Spleen (tissue), 11 donors: ENCODE data around the gene ADGRV1. TPM values are rescaled to one million over a fixed set of nuclear protein-coding genes. Genes with fewer than 3 reads are reported as not detected.

Experiments used
- DNase-seq: peaks from one replicate; pipeline ENCODE4 v3.0.0-alpha.2; 2020
- H3K27ac ChIP-seq, 8 donors: fragments of 200-600 bp; sonication (generic) in 7 of 8; 1 replicate in 4 of 8; 2 replicates in 4 of 8; pipeline versions ENCODE4 v1.5.0 to v1.8.0; 2016 to 2021; ENCODE audit warnings: inconsistent platforms in 4 of 8, mild to moderate bottlenecking in 4 of 8, moderate library complexity in 1 of 8
- H3K27me3 ChIP-seq, 7 donors: fragments of 200-600 bp; sonication (generic) in 6 of 7; replicated peaks in 1 of 7; 1 replicate in 4 of 7; 2 replicates in 3 of 7; pipeline versions ENCODE4 v1.5.0 to v1.8.0; 2016 to 2021; ENCODE audit warnings: inconsistent platforms in 3 of 7, mild to moderate bottlenecking in 1 of 7
- H3K36me3 ChIP-seq, 6 donors: fragments of 200-600 bp; sonication (generic) in 5 of 6; 1 replicate in 4 of 6; 2 replicates in 2 of 6; pipeline versions ENCODE4 v1.5.0 to v1.8.0; 2016 to 2021; ENCODE audit warnings: inconsistent platforms in 2 of 6
- H3K4me1 ChIP-seq, 6 donors: fragments of 200-600 bp; sonication (generic) in 5 of 6; 1 replicate in 3 of 6; 2 replicates in 3 of 6; pipeline versions ENCODE4 v1.5.0 to v1.8.0; 2016 to 2021; ENCODE audit warnings: inconsistent platforms in 3 of 6
- H3K4me3 ChIP-seq, 8 donors: fragments of 200-600 bp; sonication (generic) in 7 of 8; 1 replicate in 4 of 8; 2 replicates in 4 of 8; pipeline versions ENCODE4 v1.5.0 to v1.8.0; 2016 to 2021; ENCODE audit warnings: inconsistent platforms in 4 of 8, mild to moderate bottlenecking in 4 of 8, moderate library complexity in 2 of 8
- H3K9me3 ChIP-seq, 8 donors: fragments of 200-600 bp; sonication (generic) in 7 of 8; 1 replicate in 4 of 8; 2 replicates in 4 of 8; pipeline versions ENCODE4 v1.5.0 to v1.8.0; 2016 to 2021; ENCODE audit warnings: inconsistent platforms in 4 of 8
- CTCF ChIP-seq, 11 experiments: fragments of 200-600 bp in 7 of 11; fragments of 450-650 bp in 4 of 11; sonication (generic) in 4 of 11; IDR thresholded peaks in 8 of 11; conservative IDR thresholded peaks in 3 of 11; 1 replicate in 7 of 11; 2 replicates in 4 of 11; pipeline versions ENCODE4 v1.4.0 to v1.8.0; 2016 to 2021; ENCODE audit warnings: antibody characterized with exemption in 11 of 11, inconsistent platforms in 4 of 11, mild to moderate bottlenecking in 1 of 11
- POLR2A ChIP-seq, 3 donors: fragments of 450-650 bp; IDR thresholded peaks; one replicate each; pipeline ENCODE4 v1.5.1; 2017; ENCODE audit warnings: antibody characterized with exemption in 3 of 3, mild to moderate bottlenecking in 1 of 3
- POLR2AphosphoS5 ChIP-seq, 3 donors: sonication (generic); formaldehyde crosslinking; IDR thresholded peaks; one replicate each; pipeline ENCODE4 v1.5.1; 2017; ENCODE audit warnings: antibody characterized with exemption in 3 of 3
- WGBS, 5 donors: extraction: QIAGEN DNeasy Blood & Tissue Kit in 3 of 5; methylation state at CpG; one replicate each; pipeline versions ENCODE4 v1.1.5 to v1.1.7; 2013 to 2018; 5-methylcytosine and 5-hydroxymethylcytosine counted together
- intact Hi-C: fragments of 100-400 bp; cut with DNase I; formaldehyde crosslinking; loops from one replicate; pipeline ENCODE4 v1.15.0; 2023; ENCODE audit warnings: low total_unique reads
- polyA plus RNA-seq, 3 donors: library from polyadenylated mRNA; stranded (reverse); fragments of 200-250 nt; gene quantifications; one replicate each; pipeline ENCODE4 v1.2.1, GENCODE V29; 2013
- total RNA-seq, 7 donors: library from RNA; depleted of rRNA in 3 of 7; stranded (reverse); fragments of >200 nt in 3 of 7; fragmentation: NEBNext Ultra II Directional in 4 of 7; extraction: Animal tissue kit (Norgen Biotek cat#: 25700) in 4 of 7; gene quantifications; one replicate each; pipeline versions ENCODE4 v1.1.0 to v1.2.1, GENCODE V29; 2016 to 2021
- donor health status: healthy with polysubstance abuse.
- donor health status: DM: no; HTN: no; CAD: no; lungs with moderate emphysema.
- donor health status: DM: no; HTN: no; CAD: no.
- donor health status: Bipolar disorder and iron deficiency.
- donor health status: healthy.
- donor health status: DM: no; HTN: no; CAD: no.
- donor health status: DM: yes; HTN: yes; CAD: no.

ADGRV1 gene
- total and polyA plus RNA-seq, 10 donors = 0.08 to 0.69 (median 0.28) TPM; not detected in 3

- no peaks in the 10 kb centered on the region for H3K36me3 ChIP-seq
- H3K4me1 ChIP-seq = no peaks in the 10 kb centered on the region
- no peaks in the 10 kb centered on the region for H3K27me3 ChIP-seq
- no peak for DNase-seq
- no peak overlapping the region for H3K27ac ChIP-seq
- no peak overlapping the region for H3K4me3 ChIP-seq
- intact Hi-C loops = no loop called here
- TF ChIP-seq POLR2AphosphoS5 (IDR thresholded peaks at IDR 0.05) (no peak), CTCF (IDR thresholded peaks at IDR 0.05 in 8 of 11, conservative IDR thresholded peaks at IDR 0.05 in 3 of 11) (no peak), POLR2A (IDR thresholded peaks at IDR 0.05) (no peak)
- H3K9me3 ChIP-seq = no peaks in the 10 kb centered on the region
- WGBS, 5 donors = 83 to 98% (median 94%) methylated on average over 2 of the region's 2 CpGs
Measured at GRCh38 chr5:91069364-91069763, 510.8 kb downstream of the ADGRV1 start.

- no peak for DNase-seq
- intact Hi-C loops = no loop called here
- Histone ChIP-seq H3K4me3 (no peak overlapping the region), H3K4me1 (no peaks in the 10 kb centered on the region), H3K27ac (no peak overlapping the region), H3K9me3 (no peaks in the 10 kb centered on the region), H3K36me3 (no peaks in the 10 kb centered on the region), H3K27me3 (no peaks in the 10 kb centered on the region)
- 74 to 91% (median 84%) methylated on average over 2 of the region's 2 CpGs for WGBS, 5 donors
- TF ChIP-seq CTCF (IDR thresholded peaks at IDR 0.05 in 8 of 11, conservative IDR thresholded peaks at IDR 0.05 in 3 of 11) (no peak), POLR2A (IDR thresholded peaks at IDR 0.05) (no peak)
Measured at GRCh38 chr5:91070761-91071550, 512.4 kb downstream of the ADGRV1 start.

- DNase-seq = no peak
- TF ChIP-seq POLR2AphosphoS5 (IDR thresholded peaks at IDR 0.05) (no peak), CTCF (IDR thresholded peaks at IDR 0.05 in 8 of 11, conservative IDR thresholded peaks at IDR 0.05 in 3 of 11) (no peak), POLR2A (IDR thresholded peaks at IDR 0.05) (no peak)
- 67 to 88% (median 81%) methylated on average over 2 of the region's 2 CpGs for WGBS, 5 donors
- H3K4me1 ChIP-seq = no peaks in the 10 kb centered on the region
- no peak overlapping the region for H3K4me3 ChIP-seq
- H3K27me3 ChIP-seq = no peaks in the 10 kb centered on the region
- H3K9me3 ChIP-seq = no peaks in the 10 kb centered on the region
- intact Hi-C loops = no loop called here
- no peaks in the 10 kb centered on the region for H3K36me3 ChIP-seq
- H3K27ac ChIP-seq = no peak overlapping the region
Measured at GRCh38 chr5:91072881-91073280, 514.3 kb downstream of the ADGRV1 start.

GRCh38 chr5:91074615-91075014, 516.0 kb downstream of the ADGRV1 start:
- intact Hi-C loops = no loop called here
- DNase-seq = no peak
- Histone ChIP-seq H3K9me3 (no peaks in the 10 kb centered on the region), H3K4me1 (no peaks in the 10 kb centered on the region), H3K4me3 (no peak overlapping the region), H3K27ac (no peak overlapping the region), H3K27me3 (no peaks in the 10 kb centered on the region), H3K36me3 (no peaks in the 10 kb centered on the region)
- 82 to 100% (median 89%) methylated on average over 1 of the region's 1 CpG for WGBS, 5 donors
- TF ChIP-seq POLR2A (IDR thresholded peaks at IDR 0.05) = no peak
- TF ChIP-seq CTCF (IDR thresholded peaks at IDR 0.05 in 8 of 11, conservative IDR thresholded peaks at IDR 0.05 in 3 of 11) = no peak
- no peak for TF ChIP-seq POLR2AphosphoS5 (IDR thresholded peaks at IDR 0.05)
